ENCODE data around the gene TK1.

DNA sequence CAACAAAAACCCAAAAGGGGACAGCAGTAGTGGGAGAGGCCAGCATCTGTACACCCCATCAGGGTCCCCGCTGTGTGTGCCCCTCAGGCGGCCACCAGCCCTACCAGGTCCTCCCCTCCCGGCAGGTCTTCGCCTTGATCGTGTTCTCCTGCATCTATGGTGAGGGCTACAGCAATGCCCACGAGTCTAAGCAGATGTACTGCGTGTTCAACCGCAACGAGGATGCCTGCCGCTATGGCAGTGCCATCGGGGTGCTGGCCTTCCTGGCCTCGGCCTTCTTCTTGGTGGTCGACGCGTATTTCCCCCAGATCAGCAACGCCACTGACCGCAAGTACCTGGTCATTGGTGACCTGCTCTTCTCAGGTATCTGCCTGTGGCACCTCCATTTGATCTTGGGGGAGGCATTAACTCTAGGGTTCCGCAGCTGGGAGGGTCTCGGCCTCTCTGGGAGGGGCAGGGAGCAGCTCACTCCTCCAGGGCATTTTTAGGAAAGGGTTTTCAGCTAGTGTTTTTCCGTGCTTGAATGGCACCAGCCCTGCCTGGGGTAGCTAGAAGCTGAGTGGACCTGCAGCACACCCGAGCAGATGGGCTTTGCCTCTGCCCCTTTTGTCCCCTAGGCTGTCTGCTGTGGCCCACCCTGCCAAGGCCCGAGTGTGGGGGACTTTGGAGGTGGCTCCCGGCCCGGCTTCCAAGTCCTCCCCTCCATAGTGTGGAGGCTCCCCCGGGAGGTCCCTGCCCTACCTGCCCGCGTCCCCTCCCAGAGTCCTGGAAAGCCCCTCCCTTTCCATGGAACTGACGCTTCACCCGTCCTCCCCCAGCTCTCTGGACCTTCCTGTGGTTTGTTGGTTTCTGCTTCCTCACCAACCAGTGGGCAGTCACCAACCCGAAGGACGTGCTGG lies 15.9 kb downstream of the TK1 start:
- TF ChIP-seq POLR2A (IDR thresholded peaks at IDR 0.05) (no peak), POLR2AphosphoS5 (IDR thresholded peaks at IDR 0.05) (no peak)
- TF ChIP-seq, protein P1, sequence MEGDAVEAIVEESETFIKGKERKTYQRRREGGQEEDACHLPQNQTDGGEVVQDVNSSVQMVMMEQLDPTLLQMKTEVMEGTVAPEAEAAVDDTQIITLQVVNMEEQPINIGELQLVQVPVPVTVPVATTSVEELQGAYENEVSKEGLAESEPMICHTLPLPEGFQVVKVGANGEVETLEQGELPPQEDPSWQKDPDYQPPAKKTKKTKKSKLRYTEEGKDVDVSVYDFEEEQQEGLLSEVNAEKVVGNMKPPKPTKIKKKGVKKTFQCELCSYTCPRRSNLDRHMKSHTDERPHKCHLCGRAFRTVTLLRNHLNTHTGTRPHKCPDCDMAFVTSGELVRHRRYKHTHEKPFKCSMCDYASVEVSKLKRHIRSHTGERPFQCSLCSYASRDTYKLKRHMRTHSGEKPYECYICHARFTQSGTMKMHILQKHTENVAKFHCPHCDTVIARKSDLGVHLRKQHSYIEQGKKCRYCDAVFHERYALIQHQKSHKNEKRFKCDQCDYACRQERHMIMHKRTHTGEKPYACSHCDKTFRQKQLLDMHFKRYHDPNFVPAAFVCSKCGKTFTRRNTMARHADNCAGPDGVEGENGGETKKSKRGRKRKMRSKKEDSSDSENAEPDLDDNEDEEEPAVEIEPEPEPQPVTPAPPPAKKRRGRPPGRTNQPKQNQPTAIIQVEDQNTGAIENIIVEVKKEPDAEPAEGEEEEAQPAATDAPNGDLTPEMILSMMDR (IDR thresholded peaks at IDR 0.05) = no peak
